GM23248 (cell line): ENCODE data around the gene PNPLA1. TPM values are rescaled to one million over a fixed set of nuclear protein-coding genes. Genes with fewer than 3 reads are reported as not detected.

ENCODE experiments used
- DNase-seq: peaks from one replicate; pipeline ENCODE4 v3.0.0-alpha.2; 2015
- H2AFZ ChIP-seq: fragments of 200-600 bp; sonication (generic); 2 replicates; pipeline ENCODE4 v1.6.1; 2016; ENCODE audit warnings: antibody characterized with exemption
- H3F3A ChIP-seq: fragments of 200-600 bp; sonication (generic); 2 replicates; pipeline ENCODE4 v1.6.1; 2016; ENCODE audit warnings: mild to moderate bottlenecking, antibody characterized with exemption, mixed run types; ENCODE audit not compliant: insufficient read depth
- H3K27ac ChIP-seq: fragments of 200-600 bp; sonication (generic); 2 replicates; pipeline ENCODE4 v1.5.1; 2016; ENCODE audit warnings: mild to moderate bottlenecking
- H3K27me3 ChIP-seq: fragments of 200-600 bp; sonication (generic); replicated peaks from 2 replicates; pipeline ENCODE4 v1.6.1; 2016; ENCODE audit warnings: mild to moderate bottlenecking; ENCODE audit not compliant: insufficient read depth
- H3K36me3 ChIP-seq: fragments of 200-600 bp; sonication (generic); 2 replicates; pipeline ENCODE4 v1.6.1; 2016; ENCODE audit warnings: low read depth, mild to moderate bottlenecking
- H3K4me1 ChIP-seq: fragments of 200-600 bp; sonication (generic); 2 replicates; pipeline ENCODE4 v1.6.1; 2016; ENCODE audit warnings: mild to moderate bottlenecking; ENCODE audit not compliant: insufficient read depth
- H3K4me2 ChIP-seq: fragments of 200-600 bp; sonication (generic); one replicate; pipeline ENCODE4 v1.6.1; 2016; ENCODE audit warnings: mild to moderate bottlenecking; ENCODE audit not compliant: unreplicated experiment
- H3K4me3 ChIP-seq: fragments of 200-600 bp; sonication (generic); 2 replicates; pipeline ENCODE4 v1.5.1; 2016; ENCODE audit warnings: mild to moderate bottlenecking
- H3K79me2 ChIP-seq: fragments of 200-600 bp; sonication (generic); 2 replicates; pipeline ENCODE4 v1.6.1; 2016; ENCODE audit warnings: mild to moderate bottlenecking; ENCODE audit not compliant: insufficient read depth
- H3K9ac ChIP-seq: fragments of 200-600 bp; sonication (generic); 2 replicates; pipeline ENCODE4 v1.6.1; 2016; ENCODE audit warnings: mild to moderate bottlenecking
- H3K9me2 ChIP-seq: fragments of 200-600 bp; sonication (generic); 2 replicates; pipeline ENCODE4 v1.6.1; 2016; ENCODE audit warnings: mixed run types, mild to moderate bottlenecking, moderate library complexity; ENCODE audit not compliant: insufficient read depth
- H3K9me3 ChIP-seq: fragments of 200-600 bp; sonication (generic); one replicate; pipeline ENCODE4 v1.6.1; 2017; ENCODE audit warnings: low read depth
- H4K20me1 ChIP-seq: fragments of 200-600 bp; sonication (generic); 2 replicates; pipeline ENCODE4 v1.6.0; 2016; ENCODE audit not compliant: insufficient read depth
- EZH2 ChIP-seq: fragments of 200-600 bp; sonication (generic); IDR thresholded peaks from 2 replicates; pipeline ENCODE4 v1.6.1; 2018; ENCODE audit warnings: antibody characterized with exemption, mild to moderate bottlenecking; ENCODE audit not compliant: insufficient read depth, poor library complexity, severe bottlenecking
- EZH2phosphoT487 ChIP-seq: fragments of 200-600 bp; sonication (generic); IDR thresholded peaks from 2 replicates; pipeline ENCODE4 v1.6.1; 2018; ENCODE audit warnings: antibody characterized with exemption, moderate library complexity, mild to moderate bottlenecking, low read depth; ENCODE audit not compliant: insufficient read depth
- WGBS, 2 experiments: methylation state at CpG; one replicate each; pipeline ENCODE4 v1.1.6; 2015 to 2017; ENCODE audit warnings: low lambda C conversion rate in 2 of 2, low coverage in 1 of 2; ENCODE audit errors: missing lambda C conversion rate in 2 of 2; 5-methylcytosine and 5-hydroxymethylcytosine counted together
- in situ Hi-C: fragments of 300-500 bp; cut with MboI; formaldehyde crosslinking; loops from 2 replicates; pipeline ENCODE4 v1.15.0; 2020
- polyA plus RNA-seq: library from polyadenylated mRNA; unstranded; fragments of >200 nt; fragmentation: Nextera tagmentation; extraction: Ambion mirVana; gene quantifications from 2 replicates; pipeline ENCODE4 v1.2.1, GENCODE V29; 2016
- total RNA-seq: library from RNA; depleted of rRNA; stranded (reverse); fragments of >200 nt; shearing (Covaris generic); gene quantifications from 2 replicates; pipeline ENCODE4 v1.2.3, GENCODE V29; 2014

Gene PNPLA1
- total and polyA plus RNA-seq, 2 experiments from 2014 or later, result not detected

DNA sequence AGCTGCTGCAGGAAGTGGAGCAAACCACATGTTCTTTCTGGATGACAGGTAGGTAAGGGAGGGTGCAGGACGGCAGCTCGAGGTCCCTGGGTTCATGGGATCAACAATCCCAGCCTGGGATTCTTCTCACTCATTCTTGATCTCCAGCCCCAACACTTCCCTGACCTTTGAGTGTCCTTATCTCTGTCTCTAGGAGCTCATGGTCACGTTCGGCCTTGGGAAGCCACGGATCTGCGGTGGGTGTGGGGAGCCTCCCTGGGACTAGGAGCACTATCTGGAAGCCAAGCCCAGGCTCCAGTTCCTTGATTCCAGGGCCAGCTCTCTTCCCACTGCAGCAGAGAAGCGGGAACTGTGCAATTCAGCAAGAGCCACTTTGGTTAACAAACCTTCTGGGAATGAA is 39.3 kb downstream of the PNPLA1 start:
- H3K9ac ChIP-seq, result no peak overlapping the region
- no peaks in the 10 kb centered on the region for H3K36me3 ChIP-seq
- no peak overlapping the region for H3K27ac ChIP-seq
- in situ Hi-C loops, result no loop called here
- H3K4me1 ChIP-seq, result no peaks in the 10 kb centered on the region
- no peak overlapping the region for H3K4me3 ChIP-seq
- no peak for TF ChIP-seq EZH2
- no peak for TF ChIP-seq EZH2phosphoT487
- no peaks in the 10 kb centered on the region for H3F3A ChIP-seq
- no peaks in the 10 kb centered on the region for H3K9me2 ChIP-seq
- 57 to 64% methylated on average over 7 of the region's 7 CpGs for WGBS, 2 experiments
- no peaks in the 10 kb centered on the region for H3K79me2 ChIP-seq
- H3K4me2 ChIP-seq, result no peak overlapping the region
- DNase-seq, result no peak
- no peaks in the 10 kb centered on the region for H3K9me3 ChIP-seq
- no peaks in the 10 kb centered on the region for H4K20me1 ChIP-seq
- H2AFZ ChIP-seq, result no peak overlapping the region
- peaks cover 19% of the 10 kb centered on the region; the same call in 1 of the 2 replicates for H3K27me3 ChIP-seq

DNA sequence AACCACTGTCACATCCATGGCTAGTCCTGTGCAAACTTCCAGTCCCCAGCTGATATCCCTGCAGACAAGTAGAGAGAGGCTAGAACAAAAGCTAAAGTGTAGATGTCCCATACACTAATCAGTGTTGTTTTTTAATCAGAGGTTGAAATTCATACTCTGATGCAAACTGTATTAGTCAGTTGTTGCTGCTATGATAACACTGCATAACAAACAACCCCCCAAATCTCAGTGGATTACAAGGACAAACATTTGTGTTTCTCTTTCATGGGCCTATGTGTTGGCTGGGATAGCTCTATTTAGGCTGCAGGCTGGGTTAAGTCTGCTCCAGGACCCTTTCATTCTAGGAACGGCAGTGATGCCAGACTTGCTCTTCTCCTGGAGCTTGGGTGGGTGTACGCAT is 40.0 kb downstream of the PNPLA1 start:
- H3K9ac ChIP-seq, result no peak overlapping the region
- no peak overlapping the region for H3K4me3 ChIP-seq
- H3K9me3 ChIP-seq, result no peaks in the 10 kb centered on the region
- DNase-seq, result no peak
- H3K4me2 ChIP-seq, result no peak overlapping the region
- in situ Hi-C loops, result no loop called here
- H3K36me3 ChIP-seq, result no peaks in the 10 kb centered on the region
- H3K9me2 ChIP-seq, result no peaks in the 10 kb centered on the region
- WGBS, 2 experiments, result 89 to 95% methylated on average over 2 of the region's 2 CpGs
- H2AFZ ChIP-seq, result no peak overlapping the region
- H3K79me2 ChIP-seq, result no peaks in the 10 kb centered on the region
- peaks cover 19% of the 10 kb centered on the region; the same call in 1 of the 2 replicates for H3K27me3 ChIP-seq
- H3K27ac ChIP-seq, result no peak overlapping the region
- no peak for TF ChIP-seq EZH2phosphoT487
- TF ChIP-seq EZH2, result no peak
- no peaks in the 10 kb centered on the region for H4K20me1 ChIP-seq
- no peaks in the 10 kb centered on the region for H3F3A ChIP-seq
- no peaks in the 10 kb centered on the region for H3K4me1 ChIP-seq

DNA sequence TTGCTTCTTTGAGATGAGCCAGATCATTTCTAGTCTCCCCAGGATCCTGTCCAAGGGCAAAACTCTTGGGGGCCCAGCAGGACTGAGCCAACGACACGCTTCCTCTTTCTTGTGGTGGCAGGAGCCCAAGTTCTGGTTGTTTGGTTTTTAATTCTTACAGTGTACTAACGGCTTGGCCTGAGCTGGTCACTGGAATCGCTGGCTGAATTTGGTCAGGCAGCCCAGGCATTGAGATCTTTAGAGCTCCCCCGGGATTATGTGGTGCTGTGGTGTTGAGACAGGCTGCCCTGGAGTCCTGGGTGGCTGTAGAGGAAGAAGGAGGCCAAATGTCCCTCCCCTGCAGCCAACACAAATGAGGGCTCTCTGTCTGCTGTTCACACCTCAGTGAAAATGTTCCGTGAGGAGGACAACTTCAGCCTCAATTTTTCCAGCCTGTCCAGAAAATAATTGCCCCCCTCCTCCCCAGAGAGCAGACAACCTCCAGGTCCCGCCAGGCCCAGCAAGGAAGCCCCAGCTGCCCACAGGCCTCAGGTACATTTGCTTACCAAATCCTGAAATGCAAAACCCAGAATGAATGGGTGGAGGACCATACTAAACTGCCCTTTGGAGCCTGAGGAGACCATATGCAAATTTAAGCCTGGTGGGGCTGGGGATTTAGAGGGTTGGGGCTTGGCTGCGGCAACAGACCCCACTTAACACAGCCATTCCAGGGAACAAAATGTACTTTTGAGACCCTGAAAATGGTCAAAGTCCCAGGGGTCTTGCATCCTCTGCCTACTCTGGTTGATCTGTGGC is 43.2 kb downstream of the PNPLA1 start:
- H3K9me3 ChIP-seq, result no peaks in the 10 kb centered on the region
- H3K36me3 ChIP-seq, result no peaks in the 10 kb centered on the region
- no peaks in the 10 kb centered on the region for H4K20me1 ChIP-seq
- no peak overlapping the region for H3K4me3 ChIP-seq
- peaks cover 21% of the 10 kb centered on the region for H3K27me3 ChIP-seq
- DNase-seq, result no peak
- H3K9me2 ChIP-seq, result no peaks in the 10 kb centered on the region
- no peak overlapping the region for H2AFZ ChIP-seq
- H3K79me2 ChIP-seq, result no peaks in the 10 kb centered on the region
- no peaks in the 10 kb centered on the region for H3F3A ChIP-seq
- H3K4me2 ChIP-seq, result no peak overlapping the region
- 74 to 76% methylated on average over 8 of the region's 8 CpGs for WGBS, 2 experiments
- no peaks in the 10 kb centered on the region for H3K4me1 ChIP-seq
- H3K9ac ChIP-seq, result no peak overlapping the region
- H3K27ac ChIP-seq, result no peak overlapping the region
- TF ChIP-seq EZH2, result no peak
- no peak for TF ChIP-seq EZH2phosphoT487
- in situ Hi-C loops, result no loop called here

DNA sequence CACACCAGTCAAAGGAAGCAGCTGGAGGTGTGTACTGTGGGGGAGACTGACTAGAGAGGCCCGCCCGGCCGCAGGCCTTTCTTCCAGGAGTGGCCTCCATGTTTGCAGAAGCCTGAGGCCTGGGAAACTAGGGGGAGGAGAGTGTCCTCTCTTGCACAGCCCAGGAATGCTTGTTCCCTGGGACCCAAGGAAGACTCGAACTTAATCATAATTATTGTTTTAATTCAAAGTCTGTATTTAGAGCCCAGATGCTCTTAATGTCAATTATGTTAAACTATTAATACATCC is 43.7 kb downstream of the PNPLA1 start:
- Histone ChIP-seq H3K4me3 (no peak overlapping the region), H3K4me1 (no peaks in the 10 kb centered on the region), H3F3A (no peaks in the 10 kb centered on the region), H3K9ac (no peak overlapping the region), H3K4me2 (no peak overlapping the region), H3K36me3 (no peaks in the 10 kb centered on the region), H3K9me2 (no peaks in the 10 kb centered on the region), H2AFZ (no peak overlapping the region), H3K27ac (no peak overlapping the region), H3K27me3 (peaks cover 21% of the 10 kb centered on the region), H3K9me3 (no peaks in the 10 kb centered on the region), H4K20me1 (no peaks in the 10 kb centered on the region), H3K79me2 (no peaks in the 10 kb centered on the region)
- WGBS, 2 experiments, result 92 to 97% methylated on average over 4 of the region's 4 CpGs
- TF ChIP-seq EZH2phosphoT487, result no peak
- no peak for TF ChIP-seq EZH2
- in situ Hi-C loops, result no loop called here
- no peak for DNase-seq
